IPS-15b (cell line): ENCODE data around the gene THSD4.
A peak's percentile ranks its signal among the peaks of the same experiment; 100 is the strongest.

Experiments
- H3K27me3 ChIP-seq: one replicate; pipeline ENCODE4 v1.6.1; 2013; ENCODE audit warnings: low read length; ENCODE audit not compliant: control insufficient read depth, insufficient read depth
- H3K36me3 ChIP-seq: one replicate; pipeline ENCODE4 v1.6.1; 2013; ENCODE audit warnings: low read length; ENCODE audit not compliant: control insufficient read depth, insufficient read depth
- H3K4me1 ChIP-seq: one replicate; pipeline ENCODE4 v1.6.1; 2013; ENCODE audit warnings: mild to moderate bottlenecking, low read length; ENCODE audit not compliant: control insufficient read depth, insufficient read depth
- H3K4me3 ChIP-seq: one replicate; pipeline ENCODE4 v1.5.1; 2013; ENCODE audit warnings: low read depth, low read length
- H3K9ac ChIP-seq: one replicate; pipeline ENCODE4 v1.6.1; 2013; ENCODE audit warnings: low read depth, mild to moderate bottlenecking, low read length
- H3K9me3 ChIP-seq: one replicate; pipeline ENCODE4 v1.6.1; 2013; ENCODE audit warnings: mild to moderate bottlenecking, low read length; ENCODE audit not compliant: control insufficient read depth, insufficient read depth

THSD4 gene

DNA sequence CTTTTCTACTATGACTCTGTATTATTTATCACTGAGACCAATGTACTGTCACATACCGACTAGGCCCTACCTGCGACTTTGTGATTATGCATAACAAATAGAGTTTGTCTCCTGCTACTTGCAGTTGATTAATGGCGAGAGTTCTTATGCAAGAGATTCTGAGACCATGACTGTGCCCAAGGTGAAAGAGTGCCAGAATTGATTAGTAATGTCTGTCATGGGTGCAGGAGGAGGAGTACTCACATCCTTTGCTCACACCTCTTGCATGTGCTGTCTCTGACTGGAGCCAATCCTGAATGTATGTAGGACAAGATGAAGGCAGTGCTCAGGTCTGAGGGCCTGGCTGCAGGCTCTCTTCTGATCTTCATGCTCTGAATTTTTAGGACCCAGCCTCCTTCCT is 260.7 kb downstream of the THSD4 start:
- no peaks in the 10 kb centered on the region for H3K4me1 ChIP-seq
- no peaks in the 10 kb centered on the region for H3K27me3 ChIP-seq
- H3K9ac ChIP-seq: no peak overlapping the region
- no peak overlapping the region for H3K4me3 ChIP-seq
- H3K9me3 ChIP-seq: peaks cover 4% of the 10 kb centered on the region
- no peaks in the 10 kb centered on the region for H3K36me3 ChIP-seq

DNA sequence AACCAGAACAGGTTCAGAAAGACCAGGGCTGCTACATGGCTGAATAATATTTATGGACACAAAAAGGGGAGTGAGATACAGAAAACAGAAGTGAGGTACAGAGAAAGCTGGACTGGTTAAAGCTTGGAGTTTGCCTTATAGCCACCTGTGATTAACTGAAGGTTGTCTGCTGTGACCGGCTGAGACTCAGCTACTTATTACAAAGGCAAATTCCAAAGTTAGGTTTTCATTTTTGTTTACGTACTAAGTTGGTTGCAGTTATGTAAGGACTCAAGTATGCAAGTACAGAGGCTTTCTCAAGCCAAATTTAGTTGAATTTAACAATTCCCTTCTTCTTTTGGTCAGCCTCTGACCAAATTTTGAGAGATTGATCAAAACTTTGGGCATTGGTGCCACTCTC is 264.6 kb downstream of the THSD4 start:
- H3K4me1 ChIP-seq: peaks cover 7% of the 10 kb centered on the region
- H3K27me3 ChIP-seq: no peaks in the 10 kb centered on the region
- H3K9me3 ChIP-seq: no peaks in the 10 kb centered on the region
- no peak overlapping the region for H3K4me3 ChIP-seq
- H3K9ac ChIP-seq: no peak overlapping the region
- no peaks in the 10 kb centered on the region for H3K36me3 ChIP-seq

DNA sequence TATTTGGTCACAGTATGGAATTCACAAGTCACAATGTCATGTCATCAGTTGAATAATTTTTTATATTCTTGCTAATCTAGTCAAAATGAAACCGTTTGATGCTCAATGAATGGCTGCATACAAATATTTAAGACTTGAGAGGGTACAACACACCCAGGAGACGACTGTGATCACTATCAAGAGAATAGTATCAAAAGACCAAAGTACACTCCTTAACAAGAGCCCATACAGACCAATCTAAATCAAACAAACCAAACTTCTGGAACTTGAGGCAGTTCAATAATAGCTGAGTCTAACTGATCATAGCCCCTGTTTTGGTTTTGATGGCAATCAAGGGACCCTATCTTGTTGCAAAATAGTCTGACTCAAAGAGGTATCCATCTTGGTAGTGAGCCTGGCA is 265.1 kb downstream of the THSD4 start:
- no peaks in the 10 kb centered on the region for H3K36me3 ChIP-seq
- no peaks in the 10 kb centered on the region for H3K27me3 ChIP-seq
- H3K9me3 ChIP-seq: no peaks in the 10 kb centered on the region
- H3K9ac ChIP-seq: no peak overlapping the region
- H3K4me1 ChIP-seq: peaks cover 10% of the 10 kb centered on the region
- H3K4me3 ChIP-seq: no peak overlapping the region

DNA sequence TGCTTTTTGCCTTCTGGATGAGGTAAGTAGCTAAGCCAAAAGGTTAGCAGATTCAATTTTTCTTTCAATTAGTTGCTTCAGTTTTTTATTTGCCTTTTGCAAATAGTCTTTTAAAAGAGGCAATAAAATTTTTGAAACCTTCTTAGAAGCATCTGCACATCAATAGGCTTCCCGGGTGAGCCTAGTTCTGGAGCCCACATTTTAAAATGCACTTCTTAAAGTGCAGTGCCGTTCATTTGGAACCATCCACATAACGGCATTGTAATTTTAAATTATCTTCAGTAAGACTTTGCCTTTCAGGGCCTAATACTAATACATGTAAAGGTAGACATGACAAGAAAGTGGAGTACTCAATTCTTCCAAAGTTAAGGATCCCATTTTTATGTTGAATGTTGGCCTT is 269.2 kb downstream of the THSD4 start:
- Histone ChIP-seq H3K36me3 (no peaks in the 10 kb centered on the region), H3K4me1 (peaks cover 32% of the 10 kb centered on the region), H3K9me3 (no peaks in the 10 kb centered on the region), H3K4me3 (no peak overlapping the region), H3K27me3 (no peaks in the 10 kb centered on the region), H3K9ac (no peak overlapping the region)

DNA sequence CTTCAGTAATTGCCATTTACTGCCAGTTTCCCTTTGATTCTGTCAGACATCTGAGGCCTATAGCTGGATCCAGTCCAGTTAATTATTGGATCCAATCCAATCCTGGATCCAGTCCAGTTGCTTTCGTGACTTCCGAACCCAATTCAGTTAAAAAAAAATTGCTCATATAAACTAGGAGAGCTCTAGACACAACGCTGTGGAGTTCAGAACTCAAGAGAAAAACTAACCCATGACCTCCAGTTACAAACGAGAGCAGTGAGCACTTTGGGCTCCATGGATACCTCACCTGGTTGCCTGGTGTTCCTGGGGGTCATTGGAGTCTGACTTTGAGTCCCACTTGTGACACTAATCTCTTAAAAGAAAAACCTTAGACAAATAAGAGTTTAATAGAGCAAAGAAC is 269.8 kb downstream of the THSD4 start:
- Histone ChIP-seq H3K9ac (no peak overlapping the region), H3K36me3 (no peaks in the 10 kb centered on the region), H3K4me1 (peaks cover 32% of the 10 kb centered on the region)

DNA sequence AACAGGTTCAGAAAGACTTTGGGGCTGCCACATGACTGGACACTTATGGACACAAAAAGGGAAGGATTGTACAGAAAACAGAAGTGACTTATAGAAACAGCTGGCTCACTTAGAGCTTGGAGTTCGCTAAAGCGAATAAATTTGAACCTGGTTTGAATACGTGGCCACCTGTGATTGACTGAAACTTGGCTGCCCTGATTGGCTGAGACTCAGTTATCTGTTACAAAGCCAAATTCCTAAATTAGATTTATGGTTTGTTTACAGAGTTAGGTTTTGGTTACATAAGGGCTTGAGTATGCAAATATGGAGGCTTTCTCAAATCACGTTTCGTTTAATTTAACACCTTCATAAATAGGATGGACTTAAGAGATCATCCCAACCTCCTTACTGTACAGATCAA is 270.2 kb downstream of the THSD4 start:
- H3K27me3 ChIP-seq: no peaks in the 10 kb centered on the region
- H3K9me3 ChIP-seq: no peaks in the 10 kb centered on the region
- no peak overlapping the region for H3K4me3 ChIP-seq
- H3K9ac ChIP-seq: no peak overlapping the region
- no peaks in the 10 kb centered on the region for H3K36me3 ChIP-seq
- H3K4me1 ChIP-seq: peaks cover 32% of the 10 kb centered on the region

More for the DNA sequence above, 269.8 kb downstream of the THSD4 start:
- H3K9me3 ChIP-seq: no peaks in the 10 kb centered on the region
- no peaks in the 10 kb centered on the region for H3K27me3 ChIP-seq
- H3K4me3 ChIP-seq: no peak overlapping the region

DNA sequence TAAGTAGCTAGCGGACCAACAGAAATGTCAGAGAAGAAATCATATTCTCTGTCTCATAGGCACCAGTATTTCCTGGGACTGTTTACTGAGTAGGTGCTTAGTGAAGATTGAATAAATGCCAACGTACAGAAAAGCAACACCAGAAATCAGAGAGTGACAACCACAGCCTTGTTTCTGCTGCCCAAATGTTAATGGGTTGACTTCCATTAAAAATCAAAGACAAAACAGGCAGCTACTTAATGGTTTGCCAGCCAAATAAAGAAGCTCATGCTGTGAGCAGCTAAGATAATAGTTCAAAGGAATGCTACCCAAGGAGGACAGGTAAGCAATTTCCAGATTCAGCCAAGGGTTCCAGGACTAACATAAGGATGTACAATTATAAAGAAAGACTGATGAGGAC is 270.7 kb downstream of the THSD4 start:
- Histone ChIP-seq H3K9ac (no peak overlapping the region), H3K36me3 (no peaks in the 10 kb centered on the region), H3K4me3 (no peak overlapping the region), H3K9me3 (no peaks in the 10 kb centered on the region), H3K4me1 (peaks cover 32% of the 10 kb centered on the region), H3K27me3 (no peaks in the 10 kb centered on the region)

DNA sequence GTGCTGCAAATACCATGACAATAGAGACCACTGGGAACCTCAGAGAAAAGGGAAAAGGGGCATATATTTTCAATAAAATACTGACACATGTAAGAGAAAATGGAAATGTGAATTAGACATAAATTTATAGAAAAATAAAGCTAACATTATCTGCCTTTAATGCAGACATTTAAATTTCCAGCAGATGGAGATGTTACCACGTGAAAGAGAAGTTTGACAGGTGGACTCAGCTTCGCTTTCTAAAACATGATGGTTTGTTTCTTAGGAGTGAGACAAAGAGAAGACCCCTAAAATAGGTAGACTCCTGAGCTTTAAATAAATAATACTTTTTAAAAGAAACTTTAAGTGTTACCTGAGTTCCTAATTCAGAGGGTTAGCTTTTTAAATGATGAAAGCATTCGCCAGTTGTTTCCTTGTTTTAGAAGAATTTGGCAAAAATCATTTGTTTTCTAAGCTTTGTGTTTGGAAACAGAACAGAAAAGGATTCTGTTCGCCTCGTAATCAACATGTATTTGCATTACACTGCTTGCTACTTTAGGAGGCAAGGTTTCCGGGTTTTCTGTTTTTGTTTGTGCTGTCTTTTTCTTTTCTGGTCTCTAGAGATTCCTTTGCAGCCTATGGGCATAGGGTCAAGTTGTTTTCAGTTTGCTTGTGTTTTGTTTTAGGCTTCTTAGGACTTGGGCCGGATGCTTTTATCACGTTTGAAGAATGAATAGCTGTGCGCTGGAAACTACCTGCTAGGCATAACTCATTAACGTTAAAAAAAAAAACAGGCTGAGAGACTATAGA is 271.4 kb downstream of the THSD4 start:
- peaks cover 32% of the 10 kb centered on the region for H3K4me1 ChIP-seq
- H3K27me3 ChIP-seq: no peaks in the 10 kb centered on the region
- H3K9ac ChIP-seq: no peak overlapping the region
- no peaks in the 10 kb centered on the region for H3K36me3 ChIP-seq
- H3K9me3 ChIP-seq: no peaks in the 10 kb centered on the region
- peak overlapping the region; percentile 3 for H3K4me3 ChIP-seq

DNA sequence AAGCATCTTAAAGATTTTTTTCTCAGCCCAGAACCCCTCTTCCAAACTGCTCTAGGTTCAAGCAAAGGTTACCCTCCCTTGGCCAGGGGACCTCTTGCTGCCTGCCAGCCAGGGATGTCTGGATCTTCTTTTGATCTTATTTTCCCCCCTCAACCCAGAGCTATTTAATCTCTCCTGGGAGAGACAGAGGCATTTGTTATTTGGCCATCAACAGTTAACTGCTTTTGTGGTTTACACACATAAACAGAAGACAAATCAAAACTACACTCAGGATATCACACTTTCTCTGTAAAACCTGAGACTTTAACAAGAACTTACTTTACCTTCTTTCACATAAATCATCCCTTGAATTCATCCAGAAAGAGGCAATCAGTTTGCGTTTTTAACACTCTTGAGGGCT is 272.5 kb downstream of the THSD4 start:
- H3K27me3 ChIP-seq: no peaks in the 10 kb centered on the region
- peaks cover 37% of the 10 kb centered on the region for H3K4me1 ChIP-seq
- H3K9me3 ChIP-seq: no peaks in the 10 kb centered on the region
- no peak overlapping the region for H3K4me3 ChIP-seq
- no peak overlapping the region for H3K9ac ChIP-seq
- no peaks in the 10 kb centered on the region for H3K36me3 ChIP-seq

DNA sequence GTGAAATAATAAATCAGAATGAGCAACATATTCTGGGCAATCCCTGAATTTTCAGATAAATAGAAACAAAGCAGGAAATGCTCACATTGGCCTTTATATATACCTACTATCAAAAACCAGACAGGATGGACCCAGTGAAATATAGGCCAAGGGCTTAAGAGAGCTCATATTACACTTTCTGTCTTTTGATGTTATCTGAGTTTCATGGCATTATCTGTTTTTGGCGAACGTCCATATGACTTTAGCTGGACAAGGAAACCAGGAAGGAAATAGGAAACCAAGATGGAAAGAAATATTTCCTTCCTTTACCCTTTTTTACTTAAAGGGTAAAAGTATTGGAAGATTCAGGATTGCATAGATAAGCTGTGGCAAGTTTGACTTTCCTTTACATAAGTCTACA is 274.8 kb downstream of the THSD4 start:
- peaks cover 28% of the 10 kb centered on the region for H3K4me1 ChIP-seq
- no peak overlapping the region for H3K9ac ChIP-seq
- no peaks in the 10 kb centered on the region for H3K36me3 ChIP-seq
- H3K4me3 ChIP-seq: no peak overlapping the region
- H3K9me3 ChIP-seq: no peaks in the 10 kb centered on the region
- no peaks in the 10 kb centered on the region for H3K27me3 ChIP-seq

DNA sequence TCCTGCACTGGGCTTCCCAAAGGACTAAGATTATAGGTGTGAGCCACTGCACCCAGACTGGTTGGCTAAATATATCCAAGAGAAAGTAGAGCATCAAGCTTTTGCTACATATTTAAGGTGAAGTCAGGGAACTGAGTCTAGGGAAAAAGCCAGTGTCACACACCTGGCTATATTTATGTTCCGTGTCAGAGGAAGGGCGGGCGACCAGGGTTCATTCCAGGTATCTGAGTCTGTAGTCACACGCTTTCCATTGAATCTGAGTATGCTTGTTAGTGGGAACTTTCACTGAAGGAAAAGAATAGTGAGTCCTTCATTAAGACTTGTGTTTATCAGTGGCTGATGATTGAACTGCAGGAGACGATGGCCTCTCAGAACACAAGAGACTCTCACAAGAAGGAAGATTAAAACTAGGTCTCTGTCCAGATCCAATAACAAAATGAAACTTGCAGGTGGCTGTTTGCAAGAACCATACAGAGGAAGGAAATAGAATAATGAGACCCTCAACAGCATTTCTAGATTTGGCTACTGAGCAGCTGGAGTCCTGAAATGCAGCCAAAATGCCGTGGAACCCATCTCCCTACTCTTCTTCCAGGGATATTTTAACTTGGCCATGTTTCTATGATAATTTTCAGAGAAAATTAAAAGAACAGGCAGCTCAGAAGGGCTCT is 276.3 kb downstream of the THSD4 start:
- Histone ChIP-seq H3K36me3 (no peaks in the 10 kb centered on the region), H3K4me3 (no peak overlapping the region), H3K27me3 (no peaks in the 10 kb centered on the region), H3K4me1 (peaks cover 18% of the 10 kb centered on the region), H3K9ac (no peak overlapping the region), H3K9me3 (no peaks in the 10 kb centered on the region)

DNA sequence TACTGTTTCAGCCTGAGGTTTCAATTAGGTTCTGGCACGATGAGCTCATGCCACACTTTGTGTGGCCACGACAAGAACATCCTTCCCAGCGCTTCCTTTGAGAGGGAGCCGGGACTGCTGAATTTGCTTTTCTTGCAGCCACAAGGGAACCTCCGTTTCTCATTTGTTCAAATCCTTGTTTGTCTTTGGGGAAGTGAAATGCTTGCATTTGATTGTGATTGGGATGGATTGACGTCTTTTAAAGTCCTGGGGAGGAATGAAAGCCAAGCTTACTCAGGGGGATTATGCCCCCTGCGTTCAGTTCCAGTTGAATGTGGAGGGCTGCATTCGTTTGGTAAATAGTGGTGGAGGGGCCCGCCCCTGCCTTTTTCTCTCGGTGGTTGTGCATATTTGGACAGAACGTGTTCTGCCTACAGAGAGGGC is 277.6 kb downstream of the THSD4 start:
- no peak overlapping the region for H3K4me3 ChIP-seq
- no peaks in the 10 kb centered on the region for H3K9me3 ChIP-seq
- no peaks in the 10 kb centered on the region for H3K27me3 ChIP-seq
- H3K4me1 ChIP-seq: peaks cover 9% of the 10 kb centered on the region
- H3K9ac ChIP-seq: no peak overlapping the region
- no peaks in the 10 kb centered on the region for H3K36me3 ChIP-seq
